Measurements from ENCODE around the gene SOHLH1.

The SOHLH1 gene

DNA sequence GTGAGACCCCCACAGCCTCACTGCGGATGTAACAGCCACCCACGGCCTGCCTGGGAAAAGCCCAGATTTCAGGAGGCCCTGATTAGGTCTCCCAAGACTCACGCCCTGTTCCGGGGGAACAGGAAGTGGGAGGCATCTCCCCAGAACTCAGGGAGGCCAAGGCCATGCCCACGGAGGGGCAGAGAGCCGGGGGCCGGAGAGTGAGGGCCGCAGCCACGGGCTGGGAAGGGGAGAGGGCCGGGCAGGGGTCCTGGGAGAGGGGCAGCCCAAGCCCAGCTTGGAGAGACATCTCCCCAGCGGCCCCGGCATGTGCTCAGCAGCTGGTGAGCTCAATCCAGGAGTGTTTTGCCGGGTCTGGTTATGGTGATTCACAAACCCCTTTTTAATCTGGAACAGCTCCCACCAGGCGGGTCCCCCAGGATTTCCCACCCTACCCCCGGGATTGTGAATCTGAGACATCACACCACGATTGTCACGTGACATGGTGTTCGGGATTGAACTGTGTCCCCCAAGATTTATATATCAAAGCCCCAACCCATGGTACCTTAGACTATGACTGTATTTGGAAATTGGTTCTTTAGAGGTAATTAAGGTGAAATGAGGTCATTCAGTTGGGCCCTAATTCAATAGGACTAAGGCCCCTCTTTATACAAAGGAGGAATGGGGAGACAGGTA is 29.3 kb upstream of the SOHLH1 start:
- no peak for DNase-seq

DNA sequence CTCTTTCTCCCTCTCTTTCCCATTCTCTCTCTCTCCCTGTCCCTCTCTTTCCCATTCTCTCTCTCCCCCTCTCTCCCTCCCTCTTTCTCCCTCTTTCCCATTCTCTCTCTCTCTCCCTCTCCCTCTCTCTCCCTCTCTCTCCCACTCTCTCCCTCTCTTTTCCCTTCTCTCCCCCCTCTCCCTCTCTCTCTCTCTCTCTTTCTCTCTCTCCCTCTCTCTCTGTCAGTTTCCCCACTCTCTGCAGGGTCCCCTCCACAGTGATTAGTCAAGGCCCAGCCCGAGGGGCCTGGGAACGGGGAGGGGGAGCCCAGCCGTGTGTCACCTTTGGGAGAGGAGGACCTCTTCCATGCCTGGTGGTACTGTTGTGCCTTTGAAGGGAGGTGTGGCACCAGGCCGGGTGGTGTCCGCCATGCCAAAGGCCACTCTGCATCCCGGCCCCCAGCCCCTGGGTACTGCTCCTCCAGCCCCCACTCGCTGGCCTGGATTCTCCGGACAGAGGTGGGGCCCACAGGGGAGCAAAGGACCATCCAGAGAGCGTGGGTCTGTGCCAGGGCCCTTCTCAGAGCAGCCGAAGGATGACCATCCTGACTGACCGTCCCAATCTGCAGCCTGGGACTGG is 28.1 kb upstream of the SOHLH1 start:
- DNase-seq = no peak

DNA sequence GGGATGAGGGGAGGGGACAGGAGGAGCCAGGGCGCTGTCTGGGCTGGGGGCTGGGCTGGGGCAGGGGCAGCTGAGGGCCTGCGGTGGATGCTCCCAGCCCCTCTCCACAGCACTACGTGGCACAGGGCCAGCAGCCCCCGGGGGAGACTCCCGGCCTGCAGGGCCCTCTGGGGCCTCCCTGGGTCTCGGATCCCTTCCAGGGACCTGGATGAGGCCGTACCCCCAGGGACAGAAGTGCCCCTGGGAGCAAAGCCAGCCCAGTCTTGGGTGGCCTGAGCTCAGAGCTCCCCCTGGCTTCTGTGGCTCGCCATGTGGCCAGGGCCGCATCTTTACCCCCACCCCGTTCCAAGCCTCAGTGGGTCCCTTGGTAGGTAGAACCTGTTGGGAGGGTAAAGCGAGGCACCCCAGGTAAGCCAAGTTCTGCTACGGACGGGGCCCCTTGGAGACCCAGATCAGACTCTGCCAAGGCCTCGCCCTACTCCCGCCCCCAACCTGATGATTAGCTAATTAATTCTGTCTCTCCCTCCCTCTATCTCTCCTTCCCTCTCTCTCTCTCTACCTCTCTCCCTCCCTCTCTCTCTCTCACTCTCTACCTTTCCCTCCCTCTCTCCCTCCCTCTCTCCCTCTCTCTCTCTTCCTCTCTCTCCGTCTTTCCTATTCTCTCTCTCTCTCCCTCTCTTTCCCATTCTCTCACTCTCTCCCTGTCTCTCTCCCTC is 27.0 kb upstream of the SOHLH1 start:
- DNase-seq = no peak

DNA sequence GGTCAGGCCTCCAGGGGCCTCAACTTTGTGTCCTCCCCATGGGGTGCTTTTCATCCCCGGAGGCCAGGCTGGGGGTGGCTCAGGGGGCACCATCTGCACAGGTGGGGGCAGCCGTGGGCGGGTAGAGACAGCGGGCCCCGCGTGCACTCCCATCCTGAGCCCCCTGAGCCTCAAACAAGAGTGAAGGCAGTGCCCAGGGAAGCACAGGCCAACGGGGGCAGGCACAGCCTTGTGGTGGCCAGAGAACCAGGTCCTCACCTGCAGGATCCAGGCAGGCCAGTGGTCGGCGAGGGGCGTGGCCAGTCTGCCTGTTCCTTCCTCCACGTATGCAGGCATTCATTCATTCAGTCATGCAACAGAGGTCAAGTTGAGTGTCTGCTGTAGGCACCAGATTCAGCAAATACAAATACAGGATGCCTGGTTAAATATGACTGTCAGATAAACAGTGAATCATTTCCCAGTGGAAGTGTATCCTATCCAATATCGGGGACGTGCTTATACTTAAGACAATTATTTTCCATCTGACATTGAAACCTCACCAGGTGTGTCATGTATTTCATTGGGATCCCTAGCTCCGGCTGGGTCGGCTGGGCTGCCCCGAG is 25.0 kb upstream of the SOHLH1 start:
- no peak for DNase-seq

DNA sequence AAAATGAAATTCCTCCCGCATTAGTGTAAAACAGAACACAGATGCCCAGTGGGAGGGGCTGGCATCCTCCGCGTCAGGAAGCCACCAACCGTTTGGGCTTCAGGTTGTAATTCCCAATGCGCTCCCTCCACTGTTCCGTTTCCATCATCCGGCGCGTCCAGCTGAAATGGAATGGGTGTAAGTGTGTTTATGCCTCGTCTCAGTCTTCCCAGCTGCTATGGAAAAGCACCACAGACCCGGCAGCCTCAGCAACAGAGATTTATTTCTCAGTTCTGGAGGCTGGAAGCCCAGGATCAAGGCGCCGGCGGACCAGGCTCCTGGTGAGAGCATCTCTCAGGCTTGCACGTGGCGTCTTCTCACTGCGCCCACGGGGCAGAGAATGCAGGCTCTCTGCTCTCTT is 23.1 kb upstream of the SOHLH1 start:
- no peak for DNase-seq

DNA sequence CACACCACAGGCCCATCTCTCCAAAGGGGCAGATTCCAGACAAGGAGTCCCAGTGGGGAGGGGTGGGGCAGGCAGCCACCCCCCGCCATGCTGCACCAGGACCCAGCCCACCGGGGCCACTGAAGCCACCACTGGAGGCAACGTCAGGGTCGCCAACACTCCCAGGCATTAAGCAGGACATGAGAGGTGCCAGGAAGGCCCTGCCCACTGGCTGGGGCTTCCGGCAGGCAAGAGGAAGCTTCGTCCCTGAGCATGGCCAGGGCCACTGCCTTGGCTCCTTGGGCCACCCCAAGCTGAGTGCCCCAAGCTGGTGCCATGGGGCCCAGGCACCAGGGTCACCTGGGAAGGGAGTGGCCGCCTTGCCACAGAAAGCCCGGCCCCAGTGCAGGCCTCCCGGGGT is 20.2 kb upstream of the SOHLH1 start:
- DNase-seq = no peak

GRCh38 chr9:135718616-135719015 is 19.3 kb upstream of the SOHLH1 start:
- DNase-seq = no peak

- no peak for DNase-seq
Observed at GRCh38 chr9:135717410-135717809, 18.1 kb upstream of the SOHLH1 start.

DNA sequence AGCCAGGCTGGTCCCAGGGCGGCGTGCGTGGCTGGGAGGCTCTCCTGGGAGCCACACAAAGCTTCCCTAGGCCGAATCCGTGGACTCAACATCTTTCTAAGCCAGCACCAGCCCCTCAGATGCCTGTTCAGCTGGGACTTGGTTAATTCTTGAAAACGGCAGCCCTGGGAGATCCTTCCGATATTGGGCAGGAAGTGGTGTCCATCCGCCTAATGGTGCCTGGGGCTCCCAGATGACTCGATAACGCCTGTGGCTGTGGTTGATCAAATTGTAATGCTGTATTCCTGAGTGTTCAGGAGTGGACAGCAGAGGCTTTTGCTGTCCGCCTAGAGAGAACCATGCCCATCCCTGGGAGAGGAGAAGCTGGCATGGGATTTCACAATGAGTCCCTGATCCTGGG is 16.8 kb upstream of the SOHLH1 start:
- no peak for DNase-seq

- DNase-seq = no peak
Observed at GRCh38 chr9:135715056-135715595, 15.8 kb upstream of the SOHLH1 start.

DNA sequence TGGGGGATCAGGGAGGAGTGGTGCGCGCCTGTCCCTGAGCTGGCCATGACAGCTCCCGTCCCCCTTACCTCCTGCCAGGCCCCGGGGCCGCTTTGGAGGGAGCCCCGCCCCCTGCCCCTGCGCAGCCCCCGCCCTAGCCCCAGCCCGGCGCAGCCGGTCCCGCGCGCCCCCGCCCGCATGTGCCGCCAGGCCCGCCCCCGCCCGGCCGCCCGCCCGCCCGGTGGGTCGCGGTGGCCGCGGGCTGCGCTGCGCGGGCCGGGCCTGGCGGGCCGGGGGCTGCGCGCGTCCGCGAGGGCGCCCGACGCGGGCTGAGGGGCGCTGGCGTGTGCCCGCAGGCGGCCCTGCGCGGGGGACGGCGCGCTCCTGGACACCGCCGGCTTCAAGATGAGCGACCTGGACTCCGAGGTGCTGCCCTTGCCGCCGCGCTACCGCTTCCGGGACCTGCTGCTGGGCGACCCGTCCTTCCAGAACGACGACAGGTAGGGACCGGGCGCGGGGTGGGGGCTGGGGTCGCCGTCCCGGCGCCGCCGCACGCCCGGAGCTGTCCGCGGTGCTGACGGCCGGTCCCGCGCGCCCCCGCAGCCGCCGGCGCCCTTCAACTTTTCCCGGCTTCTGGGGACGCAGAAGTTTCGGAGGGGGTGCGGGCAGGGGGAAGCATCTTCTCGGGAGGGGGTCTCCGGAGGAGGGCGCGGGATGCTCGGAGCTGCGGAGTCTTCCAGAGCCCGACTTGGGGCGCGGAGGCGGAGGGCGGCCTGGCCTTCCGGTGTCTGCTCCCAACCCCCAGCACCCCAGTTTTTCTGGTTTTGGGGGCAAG is 15.2 kb upstream of the SOHLH1 start:
- DNase-seq = no peak

- no peak for DNase-seq
Observed at GRCh38 chr9:135712613-135713295, 13.5 kb upstream of the SOHLH1 start.

- DNase-seq = no peak
Observed at GRCh38 chr9:135711881-135712280, 12.6 kb upstream of the SOHLH1 start.

GRCh38 chr9:135711391-135711790 is 12.1 kb upstream of the SOHLH1 start:
- no peak for DNase-seq

DNA sequence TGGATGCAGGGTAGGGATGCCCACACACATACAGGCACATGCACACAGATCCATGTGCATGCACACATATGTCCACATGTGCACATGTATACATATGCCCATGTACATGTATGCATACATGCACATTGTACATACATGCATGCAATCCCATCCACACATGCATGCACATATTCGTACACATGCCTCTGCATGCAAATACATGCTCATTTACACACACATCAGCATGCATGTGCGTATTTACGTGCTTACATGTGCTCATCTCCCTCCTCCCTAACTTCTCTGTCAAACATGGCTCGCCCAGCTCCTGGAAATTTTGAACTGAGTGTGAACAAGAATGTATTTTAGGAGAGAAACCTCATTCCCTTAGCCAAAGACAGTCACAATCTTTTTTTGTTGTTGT is 8.9 kb upstream of the SOHLH1 start:
- no peak for DNase-seq

DNA sequence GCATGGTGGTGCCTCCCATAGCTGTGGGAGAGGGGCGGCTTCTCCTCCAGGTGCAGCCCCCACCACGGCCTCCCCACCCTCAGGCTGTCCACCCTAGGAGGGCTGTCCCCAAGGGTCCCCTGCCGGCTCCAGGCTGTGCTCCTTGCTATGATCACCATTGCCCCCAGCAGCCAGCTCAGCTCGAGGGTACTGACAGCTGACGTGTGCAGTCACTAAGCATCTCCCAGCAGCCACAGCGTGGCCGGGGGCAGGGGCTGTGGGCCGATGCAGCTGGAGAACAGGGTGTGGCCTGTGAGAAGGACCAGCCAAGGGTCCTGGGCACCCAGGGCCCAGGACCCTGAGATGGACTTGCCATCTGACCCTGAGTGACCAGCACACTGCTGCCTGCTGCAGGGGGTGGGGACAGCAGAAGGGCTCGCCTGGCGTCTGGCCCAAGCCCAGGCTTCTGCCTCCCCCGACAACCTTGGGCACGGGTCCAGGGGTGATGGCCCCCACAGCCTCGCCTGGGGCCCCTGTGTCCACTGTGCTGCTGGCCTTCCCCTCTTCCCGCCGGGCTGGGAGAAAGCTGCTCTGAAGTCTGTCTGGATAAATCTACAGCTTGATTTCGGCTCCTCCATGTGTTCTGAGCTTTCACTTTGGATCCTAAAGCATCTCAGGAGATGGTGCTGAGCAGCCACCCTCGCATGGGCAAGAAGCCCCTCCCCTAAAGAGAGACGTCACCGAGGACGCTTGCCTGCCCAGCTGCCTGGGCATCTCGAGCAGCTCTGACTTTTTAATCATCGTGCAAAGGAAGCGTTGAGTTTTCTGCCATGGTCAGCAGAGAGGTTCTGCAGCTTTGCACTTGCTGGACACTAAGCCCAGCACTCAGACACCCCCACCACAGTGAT is 8.2 kb upstream of the SOHLH1 start:
- DNase-seq = no peak

- no peak for DNase-seq
Observed at GRCh38 chr9:135706288-135706687, 7.0 kb upstream of the SOHLH1 start.

- DNase-seq = no peak
Observed at GRCh38 chr9:135705376-135705775, 6.1 kb upstream of the SOHLH1 start.

GRCh38 chr9:135704483-135704882 is 5.2 kb upstream of the SOHLH1 start:
- DNase-seq = no peak

DNA sequence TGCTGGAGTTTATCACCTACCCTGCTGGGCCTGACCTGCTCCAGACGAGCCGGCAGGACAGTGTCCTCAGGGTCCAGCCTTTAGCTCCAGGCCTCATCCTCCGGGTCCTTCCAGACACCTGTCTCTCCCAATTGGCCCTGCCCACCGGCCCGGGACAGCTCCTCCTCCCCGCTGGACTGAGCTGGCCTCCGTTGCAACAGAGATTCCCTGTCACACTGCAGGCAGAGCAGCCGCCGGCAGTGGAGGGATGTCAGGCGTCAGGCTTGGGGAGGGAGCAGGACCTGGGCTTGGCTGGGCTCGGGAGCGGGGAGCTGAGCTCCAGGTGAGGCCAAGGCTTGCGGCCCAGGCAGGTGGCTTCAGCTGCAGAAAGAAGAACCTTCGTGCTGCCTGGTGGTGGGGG is 4.4 kb upstream of the SOHLH1 start:
- DNase-seq = no peak

All from stimulated activated CD4-positive, alpha-beta T cell treated with anti-CD3 and anti-CD28 coated beads, Interleukin-4, amount 100 ng/mL, for 24 hours (primary cell).